ENCODE results near the gene S100A3.
A peak's percentile ranks its signal among the peaks of the same experiment; 100 is the strongest.

S100A3 gene

GRCh38 chr1:153549741-153550397 is 811 bp upstream of the S100A3 start:
- Histone ChIP-seq H3K27me3 (ENCODE audit: control insufficient read depth in 1 of 2, insufficient read depth in 2 of 2, low read length in 2 of 2) (no peaks in the 10 kb centered on the region), H3K9me3 (ENCODE audit: control insufficient read depth in 2 of 2, low read length in 2 of 2) (no peaks in the 10 kb centered on the region), H3K4me1 (ENCODE audit: control insufficient read depth, insufficient read depth, low read length) (peaks cover 63% of the 10 kb centered on the region), H3K9ac (ENCODE audit: low read length in 2 of 2) (no peak overlapping the region), H3K27ac (ENCODE audit: low read length) (peak overlapping the region; percentile 46), H3K4me3 (ENCODE audit: low read length in 2 of 2) (no peak overlapping the region), H3K36me3 (ENCODE audit: control insufficient read depth in 2 of 2, insufficient read depth in 2 of 2, low read length in 2 of 2) (no peaks in the 10 kb centered on the region)

GRCh38 chr1:153547560-153548551 is 1.2 kb downstream of the S100A3 start:
- H3K9me3 ChIP-seq (ENCODE audit: control insufficient read depth in 2 of 2, low read length in 2 of 2), result no peaks in the 10 kb centered on the region
- H3K4me3 ChIP-seq (ENCODE audit: low read length in 2 of 2), result peak overlapping the region in 1 of 2 donors; percentile 22
- peaks cover 61% of the 10 kb centered on the region for H3K4me1 ChIP-seq (ENCODE audit: control insufficient read depth, insufficient read depth, low read length)
- H3K27ac ChIP-seq (ENCODE audit: low read length), result no peak overlapping the region
- no peaks in the 10 kb centered on the region for H3K27me3 ChIP-seq (ENCODE audit: control insufficient read depth in 1 of 2, insufficient read depth in 2 of 2, low read length in 2 of 2)
- H3K9ac ChIP-seq (ENCODE audit: low read length in 2 of 2), result no peak overlapping the region
- H3K36me3 ChIP-seq (ENCODE audit: control insufficient read depth in 2 of 2, insufficient read depth in 2 of 2, low read length in 2 of 2), result no peaks in the 10 kb centered on the region

- Histone ChIP-seq H3K9me3 (ENCODE audit: control insufficient read depth in 2 of 2, low read length in 2 of 2) (no peaks in the 10 kb centered on the region), H3K36me3 (ENCODE audit: control insufficient read depth in 2 of 2, insufficient read depth in 2 of 2, low read length in 2 of 2) (no peaks in the 10 kb centered on the region), H3K27ac (ENCODE audit: low read length) (no peak overlapping the region), H3K4me1 (ENCODE audit: control insufficient read depth, insufficient read depth, low read length) (peaks cover 63% of the 10 kb centered on the region), H3K4me3 (ENCODE audit: low read length in 2 of 2) (peak overlapping the region in 1 of 2 donors; percentile 29), H3K27me3 (ENCODE audit: control insufficient read depth in 1 of 2, insufficient read depth in 2 of 2, low read length in 2 of 2) (no peaks in the 10 kb centered on the region), H3K9ac (ENCODE audit: low read length in 2 of 2) (no peak overlapping the region)
Measured at GRCh38 chr1:153546796-153547559, 2.1 kb downstream of the S100A3 start.

GRCh38 chr1:153546371-153546770 is 2.7 kb downstream of the S100A3 start:
- Histone ChIP-seq H3K27me3 (ENCODE audit: control insufficient read depth in 1 of 2, insufficient read depth in 2 of 2, low read length in 2 of 2) (no peaks in the 10 kb centered on the region), H3K4me1 (ENCODE audit: control insufficient read depth, insufficient read depth, low read length) (peaks cover 65% of the 10 kb centered on the region), H3K9me3 (ENCODE audit: control insufficient read depth in 2 of 2, low read length in 2 of 2) (no peaks in the 10 kb centered on the region), H3K4me3 (ENCODE audit: low read length in 2 of 2) (peak overlapping the region in 1 of 2 donors; percentile 29), H3K27ac (ENCODE audit: low read length) (no peak overlapping the region), H3K36me3 (ENCODE audit: control insufficient read depth in 2 of 2, insufficient read depth in 2 of 2, low read length in 2 of 2) (no peaks in the 10 kb centered on the region), H3K9ac (ENCODE audit: low read length in 2 of 2) (no peak overlapping the region)

- peak within 1 kb of the TSS; percentile 10 to 62 for H3K9ac ChIP-seq (ENCODE audit: low read length in 2 of 2)
- no peaks in the 10 kb centered on the region for H3K9me3 ChIP-seq (ENCODE audit: control insufficient read depth in 2 of 2, low read length in 2 of 2)
- H3K27me3 ChIP-seq (ENCODE audit: control insufficient read depth in 1 of 2, insufficient read depth in 2 of 2, low read length in 2 of 2), result no peaks in the 10 kb centered on the region
- H3K4me3 ChIP-seq (ENCODE audit: low read length in 2 of 2), result peak within 1 kb of the TSS; percentile 2 to 76
- H3K4me1 ChIP-seq (ENCODE audit: control insufficient read depth, insufficient read depth, low read length), result peaks cover 68% of the 10 kb centered on the region
- no peaks in the 10 kb centered on the region for H3K36me3 ChIP-seq (ENCODE audit: control insufficient read depth in 2 of 2, insufficient read depth in 2 of 2, low read length in 2 of 2)
- H3K27ac ChIP-seq (ENCODE audit: low read length), result peak within 1 kb of the TSS; percentile 49
Measured at GRCh38 chr1:153545067-153546055, 3.7 kb downstream of the S100A3 start, which contains the start of gene S100A4. Gene S100A4, minus strand, starts transcription at chr1:153545806. Its CDS starts 1,012 bp downstream, at chr1:153544794.

GRCh38 chr1:153544453-153545066 is 4.5 kb downstream of the S100A3 start:
- peak overlapping the region in 1 of 2 donors; percentile 62 for H3K9ac ChIP-seq (ENCODE audit: low read length in 2 of 2)
- H3K36me3 ChIP-seq (ENCODE audit: control insufficient read depth in 2 of 2, insufficient read depth in 2 of 2, low read length in 2 of 2), result no peaks in the 10 kb centered on the region
- peak overlapping the region; percentile 49 for H3K27ac ChIP-seq (ENCODE audit: low read length)
- no peaks in the 10 kb centered on the region for H3K9me3 ChIP-seq (ENCODE audit: control insufficient read depth in 2 of 2, low read length in 2 of 2)
- H3K4me1 ChIP-seq (ENCODE audit: control insufficient read depth, insufficient read depth, low read length), result peaks cover 61% of the 10 kb centered on the region
- peak overlapping the region; percentile 34 to 76 for H3K4me3 ChIP-seq (ENCODE audit: low read length in 2 of 2)
- no peaks in the 10 kb centered on the region for H3K27me3 ChIP-seq (ENCODE audit: control insufficient read depth in 1 of 2, insufficient read depth in 2 of 2, low read length in 2 of 2)

- Histone ChIP-seq H3K36me3 (ENCODE audit: control insufficient read depth in 2 of 2, insufficient read depth in 2 of 2, low read length in 2 of 2) (no peaks in the 10 kb centered on the region), H3K27ac (ENCODE audit: low read length) (no peak overlapping the region), H3K4me3 (ENCODE audit: low read length in 2 of 2) (peak overlapping the region in 1 of 2 donors; percentile 29), H3K4me1 (ENCODE audit: control insufficient read depth, insufficient read depth, low read length) (peaks cover 53% of the 10 kb centered on the region), H3K9me3 (ENCODE audit: control insufficient read depth in 2 of 2, low read length in 2 of 2) (no peaks in the 10 kb centered on the region), H3K27me3 (ENCODE audit: control insufficient read depth in 1 of 2, insufficient read depth in 2 of 2, low read length in 2 of 2) (no peaks in the 10 kb centered on the region), H3K9ac (ENCODE audit: low read length in 2 of 2) (no peak overlapping the region)
Measured at GRCh38 chr1:153543736-153544135, 5.3 kb downstream of the S100A3 start.

GRCh38 chr1:153542956-153543711 is 5.9 kb downstream of the S100A3 start:
- Histone ChIP-seq H3K27me3 (ENCODE audit: control insufficient read depth in 1 of 2, insufficient read depth in 2 of 2, low read length in 2 of 2) (no peaks in the 10 kb centered on the region), H3K4me1 (ENCODE audit: control insufficient read depth, insufficient read depth, low read length) (peaks cover 47% of the 10 kb centered on the region), H3K9me3 (ENCODE audit: control insufficient read depth in 2 of 2, low read length in 2 of 2) (no peaks in the 10 kb centered on the region), H3K36me3 (ENCODE audit: control insufficient read depth in 2 of 2, insufficient read depth in 2 of 2, low read length in 2 of 2) (no peaks in the 10 kb centered on the region), H3K4me3 (ENCODE audit: low read length in 2 of 2) (no peak overlapping the region), H3K27ac (ENCODE audit: low read length) (no peak overlapping the region), H3K9ac (ENCODE audit: low read length in 2 of 2) (no peak overlapping the region)
